ENCODE results near the gene METTL26.

METTL26 gene

GRCh38 chr16:674968-675883 lies 39.1 kb upstream of the METTL26 start, which contains the start of gene RHBDL1:
Gene RHBDL1, plus strand, starts transcription at chr16:675671. Its CDS starts 120 bp downstream, at chr16:675791.
- no peak for DNase-seq (ENCODE audit: low read depth in 1 of 2, low spot score in 1 of 2)

- no peak for DNase-seq (ENCODE audit: low read depth in 1 of 2, low spot score in 1 of 2)
Observed at GRCh38 chr16:674214-674881, 38.2 kb upstream of the METTL26 start.

DNA sequence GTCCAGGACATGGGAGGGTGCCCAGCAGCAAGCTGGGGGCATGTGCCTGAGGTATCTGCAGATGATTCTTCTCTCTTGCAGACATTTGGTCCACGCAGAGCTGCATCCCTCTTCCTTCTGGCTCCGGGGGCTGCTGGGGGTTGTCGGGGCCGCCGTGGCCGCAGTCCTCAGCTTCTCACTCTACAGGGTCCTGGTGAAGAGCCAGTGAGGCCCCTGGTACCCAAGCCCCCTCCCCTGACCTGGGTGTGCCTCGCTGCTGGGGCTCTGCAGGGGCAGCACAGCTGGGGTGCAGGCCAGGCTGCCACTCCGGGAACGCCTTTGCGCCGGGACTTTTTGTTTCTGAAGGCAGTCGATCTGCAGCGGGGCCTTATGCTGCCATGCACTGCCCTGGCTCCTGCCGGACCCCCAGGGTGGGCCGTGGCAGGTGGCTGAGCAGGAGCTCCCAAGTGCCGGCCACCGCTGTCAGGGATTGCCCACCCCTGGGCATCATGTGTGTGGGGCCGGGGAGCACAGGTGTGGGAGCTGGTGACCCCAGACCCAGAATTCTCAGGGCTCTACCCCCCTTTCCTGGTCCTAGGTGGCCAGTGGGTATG lies 37.4 kb upstream of the METTL26 start:
- DNase-seq (ENCODE audit: low read depth in 1 of 2, low spot score in 1 of 2), result no peak

DNA sequence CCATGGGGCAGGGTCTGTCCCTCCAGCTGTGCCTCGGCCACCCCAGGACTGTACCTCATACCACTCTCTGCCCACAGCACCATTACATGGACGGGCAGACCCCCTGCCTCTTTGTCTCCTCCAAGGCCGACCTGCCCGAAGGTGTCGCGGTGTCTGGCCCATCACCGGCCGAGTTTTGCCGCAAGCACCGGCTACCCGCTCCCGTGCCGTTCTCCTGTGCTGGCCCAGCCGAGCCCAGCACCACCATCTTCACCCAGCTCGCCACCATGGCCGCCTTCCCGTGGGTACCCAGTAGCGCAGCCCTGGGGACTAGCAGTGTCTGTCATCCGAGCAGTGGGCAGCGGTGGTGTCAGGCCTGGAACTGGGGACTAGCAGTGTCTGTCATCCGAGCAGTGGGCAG lies 36.7 kb upstream of the METTL26 start:
- DNase-seq (ENCODE audit: low read depth in 1 of 2, low spot score in 1 of 2), result no peak

DNA sequence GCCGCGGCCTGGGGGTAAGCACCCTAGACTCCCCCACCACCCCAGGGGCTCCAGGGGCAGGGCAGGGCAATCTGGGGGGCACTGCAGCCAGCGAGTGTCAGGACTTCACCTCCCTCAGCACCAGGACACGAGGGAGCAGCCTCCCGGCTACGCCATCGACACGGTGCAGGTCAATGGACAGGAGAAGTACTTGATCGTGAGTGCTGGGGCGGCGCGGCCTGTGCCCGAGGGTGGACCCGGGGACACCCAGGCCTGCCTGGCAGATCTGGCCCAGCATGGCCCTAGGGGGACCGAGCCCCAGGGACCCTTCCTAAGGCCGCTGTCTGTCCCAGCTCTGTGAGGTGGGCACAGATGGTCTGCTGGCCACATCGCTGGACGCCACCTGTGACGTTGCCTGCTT lies 36.3 kb upstream of the METTL26 start:
- no peak for DNase-seq (ENCODE audit: low read depth in 1 of 2, low spot score in 1 of 2)

DNA sequence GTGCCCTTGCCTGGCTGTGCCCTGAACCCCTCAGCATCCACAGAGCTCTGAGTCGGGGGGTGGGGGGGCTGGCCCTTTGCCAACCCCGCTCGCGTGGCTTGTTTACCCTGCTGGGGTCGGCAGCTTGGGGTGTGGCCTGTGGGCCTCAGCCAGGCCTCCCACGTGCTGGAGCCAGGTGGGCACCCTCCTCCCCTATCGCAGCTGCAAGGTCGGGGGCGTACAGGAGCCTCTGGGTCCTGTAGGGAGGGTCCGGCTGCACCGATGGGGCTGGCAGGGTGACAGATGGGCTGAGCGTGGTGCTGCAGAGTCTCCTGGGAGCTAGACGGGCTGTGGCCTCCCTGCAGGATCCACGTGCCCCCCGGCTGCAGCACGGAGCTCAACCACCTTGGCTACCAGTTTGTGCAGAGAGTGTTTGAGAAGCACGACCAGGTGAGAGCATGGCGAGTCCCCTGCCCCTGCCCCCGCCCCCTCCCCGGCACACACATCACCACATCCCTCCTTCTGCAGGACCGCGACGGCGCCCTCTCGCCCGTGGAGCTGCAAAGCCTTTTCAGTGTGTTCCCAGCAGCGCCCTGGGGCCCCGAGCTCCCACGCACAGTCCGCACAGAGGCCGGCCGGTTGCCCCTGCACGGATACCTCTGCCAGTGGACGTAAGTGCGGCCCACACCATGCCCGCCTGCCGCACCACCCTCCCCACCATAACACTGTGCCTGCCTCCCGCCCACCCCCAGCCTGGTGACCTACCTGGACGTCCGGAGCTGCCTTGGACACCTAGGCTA lies 35.4 kb upstream of the METTL26 start:
- no peak for DNase-seq (ENCODE audit: low read depth in 1 of 2, low spot score in 1 of 2)

DNA sequence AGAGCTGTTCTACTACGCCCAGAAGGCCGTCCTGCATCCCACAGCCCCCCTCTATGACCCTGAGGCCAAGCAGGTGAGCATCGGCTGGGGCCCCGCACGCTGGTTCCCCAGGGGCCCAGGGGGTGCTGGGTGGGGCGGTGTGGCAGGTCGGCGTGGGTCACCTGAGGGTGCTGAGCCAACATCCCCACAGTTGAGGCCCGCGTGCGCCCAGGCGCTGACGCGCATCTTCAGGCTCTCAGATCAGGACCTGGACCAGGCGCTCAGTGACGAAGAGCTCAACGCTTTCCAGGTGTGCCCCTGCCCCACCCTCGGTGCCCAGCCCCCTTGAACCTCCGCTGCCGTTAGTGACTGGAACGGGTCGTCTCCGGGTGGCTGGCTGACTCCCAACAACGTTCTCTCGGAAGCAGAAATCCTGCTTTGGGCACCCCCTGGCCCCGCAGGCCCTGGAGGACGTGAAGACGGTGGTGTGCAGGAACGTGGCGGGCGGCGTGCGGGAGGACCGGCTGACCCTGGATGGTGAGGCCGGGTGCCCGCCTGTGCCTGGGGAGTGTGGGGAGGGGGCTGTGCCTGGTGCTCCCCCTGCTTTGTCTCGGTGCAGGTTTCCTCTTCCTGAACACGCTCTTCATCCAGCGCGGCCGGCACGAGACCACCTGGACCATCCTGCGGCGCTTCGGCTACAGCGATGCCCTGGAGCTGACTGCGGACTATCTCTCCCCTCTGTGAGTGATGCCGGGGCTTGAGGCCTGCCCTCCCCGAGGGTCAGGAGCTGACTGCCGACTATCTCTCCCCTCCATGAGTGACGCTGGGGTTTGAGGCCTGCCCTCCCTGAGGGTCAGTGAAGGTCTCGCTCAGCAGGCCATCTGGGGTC lies 34.6 kb upstream of the METTL26 start:
- DNase-seq (ENCODE audit: low read depth in 1 of 2, low spot score in 1 of 2), result no peak

- DNase-seq (ENCODE audit: low read depth in 1 of 2, low spot score in 1 of 2), result no peak
Observed at GRCh38 chr16:669666-670065, 33.6 kb upstream of the METTL26 start.

GRCh38 chr16:668519-669171 lies 32.5 kb upstream of the METTL26 start:
- no peak for DNase-seq (ENCODE audit: low read depth in 1 of 2, low spot score in 1 of 2)

DNA sequence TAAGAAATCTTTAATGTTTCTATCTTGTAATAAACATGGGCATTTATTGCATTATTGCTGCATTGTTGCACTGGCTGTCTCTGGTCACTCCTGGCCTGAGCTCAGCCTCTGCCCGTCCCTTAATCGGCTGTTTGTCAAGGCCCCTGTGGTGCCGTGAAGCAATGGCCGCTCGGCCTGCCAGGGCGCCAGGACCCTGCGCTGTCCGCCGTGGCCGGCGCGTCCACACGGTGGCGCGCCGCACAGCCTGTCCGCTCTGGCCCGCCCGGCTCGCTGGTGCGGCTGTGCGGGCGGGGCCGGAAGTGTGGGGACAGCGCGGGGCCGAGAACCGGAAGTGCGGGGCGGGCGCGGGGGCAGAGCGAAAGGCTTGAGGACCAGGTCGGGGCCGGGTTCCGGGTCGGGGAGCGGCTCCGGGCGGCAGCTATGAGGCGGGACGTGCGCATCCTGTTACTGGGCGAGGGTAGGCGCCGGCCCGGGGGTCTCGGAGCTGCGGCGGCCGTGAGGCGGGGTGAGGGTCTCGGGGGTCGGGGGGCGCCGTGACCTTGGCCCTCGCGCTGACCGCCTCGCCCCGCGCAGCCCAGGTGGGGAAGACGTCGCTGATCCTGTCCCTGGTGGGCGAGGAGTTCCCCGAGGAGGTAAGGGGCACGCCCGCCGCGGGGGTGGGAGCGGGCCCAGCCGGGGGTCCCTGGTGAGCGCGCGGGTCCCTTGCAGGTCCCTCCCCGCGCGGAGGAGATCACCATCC lies 31.8 kb upstream of the METTL26 start, which contains the start of gene RHOT2:
Gene RHOT2, plus strand, starts transcription at position 353 of the 739 bp plus-strand sequence. Its CDS starts 68 bp downstream, at position 421.
- peak; percentile 85 to 94 for DNase-seq (ENCODE audit: low read depth in 1 of 2, low spot score in 1 of 2)

DNA sequence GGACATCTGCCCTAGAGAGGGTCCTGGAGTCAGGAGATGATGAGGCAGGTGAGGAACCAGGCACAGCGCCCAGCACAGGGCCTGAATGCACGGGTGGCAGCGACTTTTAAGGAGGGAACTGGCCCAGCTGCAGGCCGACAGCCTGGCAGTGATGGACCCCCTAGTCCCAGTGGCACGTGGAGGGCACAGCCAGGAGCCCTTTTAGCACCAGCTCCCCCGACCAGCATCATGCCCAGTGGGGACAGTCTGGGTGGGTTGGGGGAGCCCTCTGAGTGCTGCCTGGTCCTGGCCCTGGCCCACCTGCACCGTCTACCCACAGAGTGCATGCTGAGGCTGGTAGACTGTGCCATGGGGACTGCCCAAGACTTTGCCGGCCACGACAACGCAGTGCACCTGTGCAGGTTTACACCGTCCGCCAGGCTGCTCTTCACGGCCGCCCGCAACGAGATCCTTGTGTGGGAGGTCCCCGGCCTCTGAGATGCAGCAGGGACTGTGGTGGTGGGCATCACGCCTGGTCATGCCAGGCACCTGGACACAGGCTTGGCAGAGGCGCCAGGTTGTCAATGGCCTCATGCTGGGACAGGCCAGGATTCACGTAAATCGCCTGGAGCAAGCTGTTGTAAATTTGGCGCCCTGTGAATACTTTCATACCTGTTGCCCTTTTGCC lies 31.1 kb upstream of the METTL26 start:
- no peak for DNase-seq (ENCODE audit: low read depth in 1 of 2, low spot score in 1 of 2)

DNA sequence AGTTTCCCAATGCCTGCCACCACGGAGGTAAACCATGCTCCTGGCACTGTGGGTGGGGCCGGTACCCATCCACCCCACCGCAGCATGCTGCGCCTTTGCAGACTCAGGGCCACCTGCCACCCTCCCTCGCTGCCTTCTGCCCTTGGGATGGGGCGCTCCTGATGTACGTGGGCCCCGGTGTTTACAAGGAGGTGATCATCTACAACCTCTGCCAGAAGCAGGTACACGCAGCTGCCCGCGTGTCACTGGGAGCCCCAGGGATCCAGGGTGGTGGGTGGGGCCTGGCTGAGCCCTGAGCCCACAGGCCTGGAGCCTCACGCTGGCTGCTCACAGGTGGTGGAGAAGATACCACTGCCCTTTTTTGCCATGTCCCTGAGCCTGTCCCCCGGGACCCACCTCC lies 30.5 kb upstream of the METTL26 start:
- no peak for DNase-seq (ENCODE audit: low read depth in 1 of 2, low spot score in 1 of 2)

- no peak for DNase-seq (ENCODE audit: low read depth in 1 of 2, low spot score in 1 of 2)
Observed at GRCh38 chr16:662597-662996, 26.5 kb upstream of the METTL26 start.

- no peak for DNase-seq (ENCODE audit: low read depth in 1 of 2, low spot score in 1 of 2)
Observed at GRCh38 chr16:662095-662494, 26.0 kb upstream of the METTL26 start.

GRCh38 chr16:661184-661821 lies 25.2 kb upstream of the METTL26 start:
- DNase-seq (ENCODE audit: low read depth in 1 of 2, low spot score in 1 of 2), result no peak

DNA sequence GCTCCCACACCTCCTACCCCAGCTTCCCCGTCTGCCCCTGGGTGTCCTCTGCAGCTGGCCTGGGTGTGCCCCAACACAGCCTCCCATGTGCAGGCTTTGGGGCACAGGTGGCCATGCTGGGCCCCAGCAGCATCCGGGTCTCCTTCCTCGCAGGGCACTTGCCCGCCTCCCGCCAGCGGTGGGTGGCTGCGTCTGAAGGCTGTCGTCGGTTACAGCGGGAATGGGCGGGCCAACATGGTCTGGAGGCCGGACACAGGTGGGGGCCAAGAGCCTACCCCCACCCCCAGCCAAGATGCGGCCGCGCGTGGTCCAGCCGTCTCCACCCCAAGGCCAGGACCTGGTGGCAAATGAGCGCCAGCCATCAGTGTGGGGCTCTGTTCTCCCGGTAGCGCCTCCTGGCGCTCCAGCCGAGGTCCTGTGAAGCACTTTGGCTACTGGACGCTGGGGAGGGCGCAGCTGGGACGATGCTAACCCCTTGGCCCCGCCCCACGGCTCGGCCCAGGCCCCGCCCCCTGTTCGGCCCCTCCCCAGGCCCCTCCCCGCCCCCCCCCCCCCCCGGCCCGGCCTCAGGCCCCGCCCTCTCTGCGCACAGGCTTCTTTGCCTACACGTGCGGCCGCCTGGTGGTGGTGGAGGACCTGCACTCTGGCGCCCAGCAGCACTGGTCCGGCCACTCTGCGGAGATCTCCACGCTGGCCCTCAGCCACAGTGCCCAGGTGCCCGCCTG lies 24.5 kb upstream of the METTL26 start:
- DNase-seq (ENCODE audit: low read depth in 1 of 2, low spot score in 1 of 2), result peak; percentile 17 to 55

- DNase-seq (ENCODE audit: low read depth in 1 of 2, low spot score in 1 of 2), result no peak
Observed at GRCh38 chr16:660132-660458, 24.0 kb upstream of the METTL26 start.

Measured in stimulated activated CD4-positive, alpha-beta T cell treated with anti-CD3 and anti-CD28 coated beads, Interleukin-15, amount 100 ng/mL, for 1 hour (primary cell).